Loucy (cell line): ENCODE measurements around the gene ALDH1A3.

Experiments used
- H2AFZ ChIP-seq: fragments of 200-600 bp; sonication (generic); 2 replicates; pipeline ENCODE4 v1.6.0; 2016; ENCODE audit warnings: antibody characterized with exemption, mild to moderate bottlenecking, low read length, moderate library complexity
- H3F3A ChIP-seq: fragments of 200-600 bp; 2 replicates; pipeline ENCODE4 v1.6.0; 2016; ENCODE audit warnings: antibody characterized with exemption, low read depth, mild to moderate bottlenecking
- H3K27me3 ChIP-seq: fragments of 200-600 bp; sonication (generic); 2 replicates; pipeline ENCODE4 v1.6.1; 2014; ENCODE audit warnings: low read length, mild to moderate bottlenecking; ENCODE audit not compliant: insufficient read depth, poor library complexity, severe bottlenecking
- H3K36me3 ChIP-seq: fragments of 200-600 bp; sonication (generic); 2 replicates; pipeline ENCODE4 v1.6.1; 2016; ENCODE audit warnings: low read length; ENCODE audit not compliant: insufficient read depth
- H3K4me1 ChIP-seq: fragments of 200-600 bp; sonication (generic); 2 replicates; pipeline ENCODE4 v1.5.1; 2014; ENCODE audit warnings: low read length, mild to moderate bottlenecking; ENCODE audit not compliant: insufficient read depth, poor library complexity, severe bottlenecking
- H3K4me2 ChIP-seq: fragments of 200-600 bp; sonication (generic); 2 replicates; pipeline ENCODE4 v1.6.0; 2014; ENCODE audit warnings: antibody characterized with exemption, low read length, low read depth, mild to moderate bottlenecking; ENCODE audit not compliant: poor library complexity, severe bottlenecking
- H3K4me3 ChIP-seq: fragments of 200-600 bp; sonication (generic); 2 replicates; pipeline ENCODE4 v1.5.1; 2014; ENCODE audit warnings: low read length, mild to moderate bottlenecking, mixed read lengths; ENCODE audit not compliant: poor library complexity, severe bottlenecking
- H3K79me2 ChIP-seq: fragments of 200-600 bp; sonication (generic); 2 replicates; pipeline ENCODE4 v1.6.1; 2014; ENCODE audit warnings: low read length; ENCODE audit not compliant: insufficient read depth
- H3K9ac ChIP-seq: fragments of 200-600 bp; sonication (generic); 2 replicates; pipeline ENCODE4 v1.6.0; 2014; ENCODE audit warnings: mild to moderate bottlenecking, low read depth, low read length, moderate library complexity; ENCODE audit not compliant: poor library complexity, severe bottlenecking
- H3K9me2 ChIP-seq: fragments of 200-600 bp; sonication (generic); replicated peaks from 2 replicates; pipeline ENCODE4 v1.6.1; 2016; ENCODE audit warnings: low read depth, low read length, mixed read lengths
- H3K9me3 ChIP-seq: fragments of 200-600 bp; sonication (generic); 2 replicates; pipeline ENCODE4 v1.6.1; 2014; ENCODE audit warnings: mild to moderate bottlenecking, antibody characterized with exemption, low read length, low read depth; ENCODE audit not compliant: insufficient read depth
- H4K20me1 ChIP-seq: fragments of 200-600 bp; sonication (generic); 2 replicates; pipeline ENCODE4 v1.6.0; 2014; ENCODE audit warnings: antibody characterized with exemption, low read length, mild to moderate bottlenecking; ENCODE audit not compliant: insufficient read depth, poor library complexity, severe bottlenecking
- EZH2phosphoT487 ChIP-seq: fragments of 200-600 bp; IDR thresholded peaks from 2 replicates; pipeline ENCODE4 v1.6.1; 2018; ENCODE audit warnings: antibody characterized with exemption, mild to moderate bottlenecking, moderate library complexity, borderline replicate concordance
- TF ChIP-seq, protein P1 (sequence below): fragments of 200-600 bp; sonication (generic); conservative IDR thresholded peaks from 2 replicates; pipeline ENCODE4 v1.5.1; 2014; ENCODE audit warnings: mild to moderate bottlenecking, antibody characterized with exemption, low read length

ALDH1A3 gene

DNA sequence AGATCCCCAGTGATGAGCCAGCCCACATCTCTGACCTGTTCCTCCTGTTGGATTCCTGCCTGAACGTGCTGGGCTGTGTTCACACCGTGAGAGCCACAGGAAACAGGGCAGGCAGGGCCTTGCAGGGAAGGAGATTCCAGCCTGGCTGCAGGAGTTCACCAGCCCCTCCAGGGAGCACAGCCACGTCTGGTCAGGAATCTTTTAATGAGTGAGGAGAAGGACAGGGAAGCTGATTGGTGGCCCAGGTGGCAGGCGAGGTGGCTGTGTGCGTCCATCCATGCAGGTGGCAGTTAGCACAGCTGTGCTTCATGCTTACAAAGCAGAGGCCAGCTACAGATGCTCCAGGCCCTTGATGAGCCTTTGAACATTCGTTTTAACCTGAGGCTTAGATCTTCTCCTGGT is 50.0 kb downstream of the ALDH1A3 start:
- H4K20me1 ChIP-seq, result no peaks in the 10 kb centered on the region
- no peak overlapping the region for H3K4me2 ChIP-seq
- no peaks in the 10 kb centered on the region for H3K9me2 ChIP-seq
- peak overlapping the region; percentile 51 for H2AFZ ChIP-seq
- H3K9me3 ChIP-seq, result no peaks in the 10 kb centered on the region
- TF ChIP-seq, protein P1, sequence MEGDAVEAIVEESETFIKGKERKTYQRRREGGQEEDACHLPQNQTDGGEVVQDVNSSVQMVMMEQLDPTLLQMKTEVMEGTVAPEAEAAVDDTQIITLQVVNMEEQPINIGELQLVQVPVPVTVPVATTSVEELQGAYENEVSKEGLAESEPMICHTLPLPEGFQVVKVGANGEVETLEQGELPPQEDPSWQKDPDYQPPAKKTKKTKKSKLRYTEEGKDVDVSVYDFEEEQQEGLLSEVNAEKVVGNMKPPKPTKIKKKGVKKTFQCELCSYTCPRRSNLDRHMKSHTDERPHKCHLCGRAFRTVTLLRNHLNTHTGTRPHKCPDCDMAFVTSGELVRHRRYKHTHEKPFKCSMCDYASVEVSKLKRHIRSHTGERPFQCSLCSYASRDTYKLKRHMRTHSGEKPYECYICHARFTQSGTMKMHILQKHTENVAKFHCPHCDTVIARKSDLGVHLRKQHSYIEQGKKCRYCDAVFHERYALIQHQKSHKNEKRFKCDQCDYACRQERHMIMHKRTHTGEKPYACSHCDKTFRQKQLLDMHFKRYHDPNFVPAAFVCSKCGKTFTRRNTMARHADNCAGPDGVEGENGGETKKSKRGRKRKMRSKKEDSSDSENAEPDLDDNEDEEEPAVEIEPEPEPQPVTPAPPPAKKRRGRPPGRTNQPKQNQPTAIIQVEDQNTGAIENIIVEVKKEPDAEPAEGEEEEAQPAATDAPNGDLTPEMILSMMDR, result no peak
- no peak for TF ChIP-seq EZH2phosphoT487
- H3K27me3 ChIP-seq, result no peaks in the 10 kb centered on the region
- no peak overlapping the region for H3K4me3 ChIP-seq
- H3K79me2 ChIP-seq, result no peaks in the 10 kb centered on the region
- H3K36me3 ChIP-seq, result no peaks in the 10 kb centered on the region
- peaks cover 26% of the 10 kb centered on the region for H3K4me1 ChIP-seq
- H3K9ac ChIP-seq, result no peak overlapping the region
- no peaks in the 10 kb centered on the region for H3F3A ChIP-seq

DNA sequence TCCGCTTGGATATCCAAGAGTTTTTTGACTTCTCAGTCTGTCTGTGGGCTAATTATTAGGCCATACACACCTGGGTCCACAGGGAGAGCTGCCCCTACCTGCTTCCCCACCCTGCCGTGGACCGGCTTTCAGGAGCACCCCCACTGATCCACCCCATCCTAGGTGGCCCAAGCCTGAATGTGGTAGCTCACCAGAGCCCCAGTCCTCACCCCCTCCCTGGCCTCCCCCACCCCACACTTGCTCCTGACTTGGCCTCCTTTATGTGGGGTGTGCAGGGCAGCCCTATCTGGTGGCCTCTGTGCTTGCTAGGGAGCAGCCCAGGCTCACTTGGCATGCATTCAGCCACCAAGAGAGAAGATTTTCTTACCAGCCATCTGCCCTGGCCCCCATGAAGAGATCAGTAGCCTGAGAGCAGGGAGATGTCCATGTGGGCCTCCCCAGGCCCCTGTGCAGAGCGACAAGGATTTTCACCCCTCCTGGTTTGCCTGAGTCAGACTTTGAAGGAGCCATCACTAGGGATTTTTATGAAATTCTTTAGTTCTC is 50.7 kb downstream of the ALDH1A3 start:
- no peaks in the 10 kb centered on the region for H3F3A ChIP-seq
- H3K9me3 ChIP-seq, result no peaks in the 10 kb centered on the region
- H3K9me2 ChIP-seq, result no peaks in the 10 kb centered on the region
- H3K36me3 ChIP-seq, result no peaks in the 10 kb centered on the region
- TF ChIP-seq, protein P1, result no peak
- TF ChIP-seq EZH2phosphoT487, result no peak
- no peaks in the 10 kb centered on the region for H4K20me1 ChIP-seq
- H2AFZ ChIP-seq, result 0 out of 2 replicates have a peak overlapping the region, but pooled peaks have one; percentile 51
- no peak overlapping the region for H3K4me2 ChIP-seq
- no peaks in the 10 kb centered on the region for H3K79me2 ChIP-seq
- no peaks in the 10 kb centered on the region for H3K27me3 ChIP-seq
- H3K4me3 ChIP-seq, result no peak overlapping the region
- peaks cover 31% of the 10 kb centered on the region for H3K4me1 ChIP-seq
- H3K9ac ChIP-seq, result no peak overlapping the region

DNA sequence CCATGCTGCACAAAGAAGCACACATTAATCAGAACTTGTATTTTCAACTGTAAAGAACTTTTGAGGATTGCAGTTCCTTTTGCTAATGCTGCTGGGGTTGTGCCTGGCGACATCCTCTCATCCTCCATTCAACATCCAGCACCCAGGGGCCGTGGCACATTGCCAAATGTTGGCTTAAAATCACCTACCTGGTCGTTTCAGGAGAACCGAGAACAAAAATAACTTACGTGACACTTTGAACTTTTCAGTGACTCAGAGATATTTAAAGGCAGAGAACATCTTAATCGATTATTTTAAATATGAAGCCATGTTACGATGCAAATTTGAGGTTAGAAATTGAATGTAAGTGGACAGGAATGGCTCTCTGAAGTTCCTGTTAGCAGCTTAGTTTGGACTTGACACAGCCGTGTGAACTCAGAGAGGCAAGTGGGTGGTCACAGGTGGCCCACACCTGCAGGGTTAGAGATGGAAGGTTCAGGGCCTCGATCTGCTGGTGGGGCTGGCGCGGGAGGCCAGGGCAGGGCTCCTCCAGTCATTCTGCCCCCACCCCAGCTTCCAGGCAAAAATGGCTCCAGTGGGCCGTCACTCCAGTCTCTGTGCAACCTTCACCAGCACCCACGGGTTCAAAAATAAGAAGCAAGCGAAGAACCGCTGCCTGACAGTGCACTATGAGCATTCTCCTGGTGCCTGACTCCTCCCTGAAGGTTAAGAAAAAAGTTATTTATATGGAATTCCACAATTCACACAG is 51.7 kb downstream of the ALDH1A3 start:
- H3K36me3 ChIP-seq, result no peaks in the 10 kb centered on the region
- no peak for TF ChIP-seq EZH2phosphoT487
- TF ChIP-seq, protein P1, result no peak
- H3K4me1 ChIP-seq, result peaks cover 31% of the 10 kb centered on the region

More for the DNA sequence above, 51.7 kb downstream of the ALDH1A3 start:
- no peaks in the 10 kb centered on the region for H3K9me2 ChIP-seq
- H3K4me2 ChIP-seq, result no peak overlapping the region
- no peaks in the 10 kb centered on the region for H3K27me3 ChIP-seq
- H3K4me3 ChIP-seq, result no peak overlapping the region
- no peak overlapping the region for H2AFZ ChIP-seq
- H3K9ac ChIP-seq, result no peak overlapping the region
- no peaks in the 10 kb centered on the region for H3K9me3 ChIP-seq
- H4K20me1 ChIP-seq, result no peaks in the 10 kb centered on the region
- no peaks in the 10 kb centered on the region for H3K79me2 ChIP-seq
- no peaks in the 10 kb centered on the region for H3F3A ChIP-seq
